Cardiac fibroblast (primary cell): ENCODE data around the gene ZMIZ2.

Experiments used
- DNase-seq, 2 donors: peaks; one replicate each; pipeline versions ENCODE4 v3.0.0 to v3.0.0-alpha.2; 2010; ENCODE audit warnings: low read depth in 2 of 2
- H3K4me3 ChIP-seq, 2 donors: replicated peaks in 1 of 2; 1 replicate in 1 of 2; 2 replicates in 1 of 2; pipeline ENCODE4 v1.5.1; 2011; ENCODE audit warnings: low read depth in 2 of 2, low read length in 2 of 2, mild to moderate bottlenecking in 2 of 2, moderate library complexity in 1 of 2
- TF ChIP-seq, protein P1 (sequence below): IDR thresholded peaks from one replicate; pipeline ENCODE4 v1.5.1; 2011; ENCODE audit warnings: low read depth, mild to moderate bottlenecking, low read length, inconsistent platforms

Gene ZMIZ2

DNA sequence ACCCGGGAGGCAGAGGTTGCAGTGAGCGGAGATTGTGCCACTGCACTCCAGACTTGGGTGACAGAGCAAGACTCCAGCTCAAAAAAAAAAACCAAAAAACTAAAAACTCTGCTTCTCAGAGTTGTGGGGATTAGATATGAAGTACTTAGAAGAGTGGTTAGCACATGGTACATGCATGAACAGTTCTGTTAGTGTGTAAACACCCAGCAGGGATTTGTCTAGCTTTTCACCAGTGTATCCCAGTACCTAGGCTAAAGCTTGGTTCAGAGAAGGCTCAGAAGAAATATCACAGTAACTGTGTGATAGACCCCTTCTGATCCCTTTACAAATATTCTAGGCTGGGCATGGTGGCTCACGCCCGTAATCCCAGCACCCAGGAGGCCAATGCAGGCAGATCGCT lies 57.3 kb downstream of the ZMIZ2 start:
- TF ChIP-seq, protein P1, sequence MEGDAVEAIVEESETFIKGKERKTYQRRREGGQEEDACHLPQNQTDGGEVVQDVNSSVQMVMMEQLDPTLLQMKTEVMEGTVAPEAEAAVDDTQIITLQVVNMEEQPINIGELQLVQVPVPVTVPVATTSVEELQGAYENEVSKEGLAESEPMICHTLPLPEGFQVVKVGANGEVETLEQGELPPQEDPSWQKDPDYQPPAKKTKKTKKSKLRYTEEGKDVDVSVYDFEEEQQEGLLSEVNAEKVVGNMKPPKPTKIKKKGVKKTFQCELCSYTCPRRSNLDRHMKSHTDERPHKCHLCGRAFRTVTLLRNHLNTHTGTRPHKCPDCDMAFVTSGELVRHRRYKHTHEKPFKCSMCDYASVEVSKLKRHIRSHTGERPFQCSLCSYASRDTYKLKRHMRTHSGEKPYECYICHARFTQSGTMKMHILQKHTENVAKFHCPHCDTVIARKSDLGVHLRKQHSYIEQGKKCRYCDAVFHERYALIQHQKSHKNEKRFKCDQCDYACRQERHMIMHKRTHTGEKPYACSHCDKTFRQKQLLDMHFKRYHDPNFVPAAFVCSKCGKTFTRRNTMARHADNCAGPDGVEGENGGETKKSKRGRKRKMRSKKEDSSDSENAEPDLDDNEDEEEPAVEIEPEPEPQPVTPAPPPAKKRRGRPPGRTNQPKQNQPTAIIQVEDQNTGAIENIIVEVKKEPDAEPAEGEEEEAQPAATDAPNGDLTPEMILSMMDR = no peak
- no peak overlapping the region for H3K4me3 ChIP-seq
- DNase-seq = no peak

DNA sequence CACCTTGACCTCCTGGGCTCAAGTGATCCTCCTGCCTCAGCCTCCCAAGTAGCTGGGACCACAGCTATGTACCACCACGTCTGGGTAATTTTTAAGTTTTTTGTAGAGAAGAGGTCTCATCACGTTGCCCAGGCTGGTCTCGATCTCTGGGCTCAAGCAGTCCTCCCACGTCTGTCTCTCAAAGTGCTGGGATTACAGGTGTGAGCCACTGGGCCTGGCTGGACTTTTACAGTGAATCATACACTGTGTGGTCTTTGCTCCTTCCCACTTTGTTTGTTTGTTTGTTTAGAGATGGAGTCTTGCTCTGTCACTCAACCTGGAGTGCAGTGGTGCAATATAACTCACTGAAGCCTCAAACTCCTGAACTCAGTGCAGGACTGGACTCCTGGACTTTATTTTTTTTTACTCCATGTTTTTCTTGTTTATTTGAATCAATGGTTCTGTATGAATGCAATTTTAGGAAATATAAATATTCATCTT lies 60.3 kb downstream of the ZMIZ2 start:
- TF ChIP-seq, protein P1 = no peak
- H3K4me3 ChIP-seq = no peak overlapping the region
- DNase-seq = no peak

DNA sequence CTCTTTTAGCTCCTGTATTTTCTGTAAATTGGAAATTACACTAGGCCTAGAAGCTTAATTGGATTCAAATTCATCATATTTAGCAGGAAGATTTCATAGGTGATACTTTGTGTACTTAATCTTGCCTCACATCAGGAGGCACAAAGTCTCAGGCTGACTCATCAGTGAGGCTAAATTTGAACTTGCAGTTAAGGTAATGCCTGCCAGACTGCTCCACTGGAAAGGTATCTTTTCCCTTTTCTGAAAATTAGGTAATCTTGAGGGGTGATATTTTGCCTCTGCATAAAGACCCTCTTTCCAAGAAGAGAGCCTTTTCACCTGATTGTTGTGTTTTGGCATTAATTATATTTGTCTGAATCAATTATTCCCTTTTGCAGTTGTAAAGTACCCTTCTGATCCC lies 62.4 kb downstream of the ZMIZ2 start:
- TF ChIP-seq, protein P1 = no peak
- H3K4me3 ChIP-seq = no peak overlapping the region
- DNase-seq = no peak

DNA sequence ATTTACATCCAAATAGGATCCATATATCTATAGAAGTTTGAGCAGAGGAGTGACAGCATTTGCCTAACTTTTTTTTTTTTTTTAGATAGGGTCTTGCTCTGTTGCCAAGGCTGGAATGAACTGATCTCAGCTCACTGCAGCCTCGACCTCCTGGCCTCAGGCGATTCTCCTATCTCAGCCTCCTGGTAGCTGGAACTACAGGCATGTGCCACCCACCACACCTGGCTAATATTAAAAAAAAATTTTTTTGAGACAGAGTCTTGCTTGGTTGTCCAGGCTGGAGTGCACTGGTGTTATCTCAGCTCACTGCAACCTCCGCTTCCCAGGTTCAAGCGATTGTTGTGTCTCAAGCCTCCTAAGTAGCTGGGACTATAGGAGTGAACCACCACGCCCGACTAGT lies 62.9 kb downstream of the ZMIZ2 start:
- H3K4me3 ChIP-seq = no peak overlapping the region
- no peak for DNase-seq
- TF ChIP-seq, protein P1 = no peak

DNA sequence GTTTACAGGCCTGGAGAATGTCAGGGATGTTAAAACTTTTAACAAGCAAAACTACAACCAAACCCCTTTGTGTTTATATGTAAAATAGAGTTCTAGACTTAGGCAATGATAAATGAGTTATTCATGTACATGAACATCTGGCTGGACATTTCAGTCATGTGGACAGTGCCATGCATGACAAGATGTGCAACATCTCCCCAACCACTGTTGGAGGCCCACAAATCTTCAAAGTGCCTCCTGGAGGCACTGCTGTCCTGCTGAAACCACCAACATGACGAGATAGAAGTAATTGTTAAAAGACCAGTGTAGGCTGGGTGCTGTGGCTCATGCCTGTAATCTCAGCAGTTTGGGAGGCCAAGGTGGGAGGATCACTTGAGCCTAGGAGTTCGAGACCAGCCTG lies 66.3 kb downstream of the ZMIZ2 start:
- H3K4me3 ChIP-seq = no peak overlapping the region
- TF ChIP-seq, protein P1 = no peak
- DNase-seq = no peak

DNA sequence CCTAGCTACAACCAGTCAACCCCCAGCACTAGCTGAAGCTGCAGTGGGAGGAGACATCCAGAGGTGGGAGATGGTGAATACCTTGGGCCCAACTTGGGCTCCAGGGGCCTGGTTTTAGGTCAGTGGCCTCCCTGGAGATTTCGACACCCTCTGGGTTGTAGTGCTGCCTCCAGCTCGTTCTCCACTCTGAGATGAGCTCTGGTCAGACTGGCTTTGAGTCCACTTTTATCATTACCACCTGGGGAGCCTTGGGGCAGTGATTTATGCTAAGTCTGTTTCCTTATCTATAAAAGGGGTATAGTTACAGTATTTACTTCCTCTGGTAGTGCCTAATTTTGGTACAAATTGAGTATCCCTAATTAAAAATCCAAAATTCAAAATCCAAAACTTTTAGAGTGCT lies 70.6 kb downstream of the ZMIZ2 start:
- H3K4me3 ChIP-seq = no peak overlapping the region
- DNase-seq = no peak
- TF ChIP-seq, protein P1 = no peak
